ENCODE results near the gene ARHGEF19.

DNA sequence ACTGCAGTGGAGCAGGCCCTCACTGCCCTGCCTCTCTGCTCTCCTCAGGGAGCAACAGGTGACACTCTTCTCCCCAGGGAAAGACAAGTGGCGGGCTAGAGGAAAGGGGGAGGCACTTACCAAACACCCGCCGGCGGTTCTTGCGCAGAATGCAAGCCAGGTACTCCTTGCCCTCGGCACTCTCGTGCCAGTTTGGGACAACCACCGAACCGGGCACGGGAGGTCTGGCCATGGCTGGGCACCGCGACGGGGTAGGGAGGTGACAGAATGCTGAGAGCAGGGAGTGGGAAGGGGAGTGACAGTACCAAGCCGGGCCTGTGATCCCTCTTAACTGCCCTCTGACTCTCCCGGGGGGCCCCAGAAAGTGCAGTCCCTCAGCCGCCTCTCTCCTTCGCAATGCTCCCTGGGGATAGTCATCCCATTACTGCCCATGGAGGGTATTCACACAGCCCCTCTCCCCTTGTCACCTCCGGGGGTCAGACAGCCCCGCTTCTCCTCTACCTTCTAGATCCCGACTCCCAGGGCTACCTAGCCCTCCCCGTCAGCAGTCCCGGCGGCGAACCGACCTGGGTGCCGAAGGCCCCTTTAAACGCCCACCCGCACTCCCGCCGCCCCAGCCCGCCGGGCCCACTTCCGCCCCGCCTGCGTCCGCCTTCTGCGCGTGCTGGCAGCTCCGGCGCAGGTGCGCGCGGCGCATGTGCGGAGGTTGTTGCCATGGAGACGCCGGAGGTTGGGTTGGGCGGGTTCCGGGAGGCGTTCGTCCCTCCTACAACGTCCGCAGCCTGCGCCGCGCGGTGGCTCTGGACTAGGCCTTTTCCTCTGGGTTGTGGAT, 24.3 kb upstream of the ARHGEF19 start, which contains the start of gene CPLANE2:
- TF ChIP-seq CTCF (IDR thresholded peaks at IDR 0.05) (peak in 1 of 6 experiments; percentile 28), POLR2A (IDR thresholded peaks at IDR 0.05) (peak in 3 of 4 donors; percentile 65 to 81 (median 72))
